HL-60/S4 treated with retinoic acid at 250 ng/mL for 4 days and 3 days (cell line): ENCODE results near the gene ACTG1.

ENCODE experiments used
- in situ Hi-C: fragments of 300-500 bp; cut with MboI; formaldehyde crosslinking; loops from 2 replicates; pipeline ENCODE4 v1.7.0; 2022; ENCODE audit warnings: low sequenced_read_pairs

Gene ACTG1

DNA sequence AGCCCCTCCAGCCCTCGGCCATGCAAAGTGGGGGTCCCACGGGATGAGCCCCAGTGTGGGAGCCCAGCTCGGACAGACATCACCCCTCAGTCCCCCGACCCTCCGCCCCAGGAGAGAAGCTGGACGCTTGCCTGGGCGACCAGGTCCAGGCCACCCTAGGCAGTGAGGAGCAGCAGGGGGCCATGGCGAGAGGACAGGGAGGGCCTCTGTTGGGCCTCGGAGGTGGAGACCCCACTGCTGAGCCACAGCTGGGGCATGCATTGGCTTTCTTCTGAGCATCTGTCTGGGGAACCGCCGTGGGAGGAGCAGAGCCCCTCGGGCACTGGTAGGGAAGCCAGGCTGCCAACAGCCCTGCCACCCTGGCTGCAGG lies 13.0 kb downstream of the ACTG1 start:
- in situ Hi-C loops = no loop called here

DNA sequence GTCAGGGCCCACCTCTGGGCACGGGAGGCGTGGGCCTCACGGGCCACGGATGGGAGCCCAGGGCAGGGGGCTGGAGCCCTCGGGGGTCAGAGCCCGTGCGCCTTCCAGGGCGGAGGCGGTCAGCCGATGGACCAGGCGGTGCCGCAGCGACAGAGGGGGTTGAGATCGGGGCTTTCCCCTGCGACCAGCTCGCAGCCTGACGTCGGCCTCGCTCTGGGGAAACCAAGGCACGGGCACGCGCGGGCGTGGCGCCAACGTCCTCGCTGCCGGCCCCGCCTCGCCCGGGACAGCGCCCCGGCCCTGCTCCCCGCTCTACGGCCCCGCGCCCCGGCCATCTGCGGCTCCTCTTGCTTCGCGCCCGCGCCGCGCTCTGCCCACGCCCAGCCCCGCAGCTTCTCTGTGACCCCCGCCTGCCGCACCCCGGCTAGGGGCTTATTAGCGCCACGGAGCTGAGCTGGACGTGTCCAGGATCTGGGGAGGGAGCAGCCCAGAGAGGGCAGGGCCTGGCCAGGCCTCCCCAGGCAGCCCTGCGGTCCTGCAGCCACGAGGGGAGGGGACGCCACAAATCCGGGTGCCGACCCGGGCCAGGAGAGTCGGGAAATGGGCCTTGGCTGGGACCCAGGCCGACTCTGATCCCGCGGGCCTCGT lies 13.5 kb downstream of the ACTG1 start:
- in situ Hi-C loops = no loop called here

DNA sequence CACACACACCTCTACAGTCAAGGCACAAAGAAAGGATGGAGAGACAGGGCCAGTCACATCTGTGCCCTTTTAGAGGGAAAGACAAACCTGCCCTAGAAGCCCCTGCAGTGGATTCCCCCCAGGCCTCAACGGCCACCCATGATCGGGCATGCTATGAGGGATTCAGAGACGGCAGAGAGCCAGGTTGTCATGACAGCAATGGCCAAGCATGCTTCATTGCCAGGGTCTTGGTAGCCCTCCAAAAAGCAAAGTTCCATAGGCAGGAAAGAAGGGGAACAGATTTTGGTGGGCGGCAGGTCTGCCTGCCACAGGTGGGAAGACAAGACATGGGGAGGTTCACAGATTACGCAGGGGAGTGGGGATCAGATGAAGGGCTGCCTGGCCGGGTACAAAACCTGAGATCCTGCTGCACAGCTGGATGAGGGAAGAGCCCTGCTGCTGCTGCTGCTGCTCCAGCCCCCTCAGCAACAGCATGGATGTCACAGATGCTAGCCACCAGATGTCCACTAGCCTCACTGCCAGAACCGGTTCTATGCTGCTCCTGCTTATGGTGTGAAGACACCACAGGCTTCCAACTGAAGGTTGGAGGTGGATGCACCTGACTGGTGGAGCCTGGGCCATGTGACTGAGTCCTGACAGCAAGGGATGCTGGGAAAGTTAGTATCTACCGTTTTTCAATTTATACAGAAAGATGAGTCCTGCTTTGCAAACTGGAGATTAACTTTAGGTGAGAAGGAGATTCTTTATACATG lies 17.8 kb downstream of the ACTG1 start:
- in situ Hi-C loops = no loop called here

DNA sequence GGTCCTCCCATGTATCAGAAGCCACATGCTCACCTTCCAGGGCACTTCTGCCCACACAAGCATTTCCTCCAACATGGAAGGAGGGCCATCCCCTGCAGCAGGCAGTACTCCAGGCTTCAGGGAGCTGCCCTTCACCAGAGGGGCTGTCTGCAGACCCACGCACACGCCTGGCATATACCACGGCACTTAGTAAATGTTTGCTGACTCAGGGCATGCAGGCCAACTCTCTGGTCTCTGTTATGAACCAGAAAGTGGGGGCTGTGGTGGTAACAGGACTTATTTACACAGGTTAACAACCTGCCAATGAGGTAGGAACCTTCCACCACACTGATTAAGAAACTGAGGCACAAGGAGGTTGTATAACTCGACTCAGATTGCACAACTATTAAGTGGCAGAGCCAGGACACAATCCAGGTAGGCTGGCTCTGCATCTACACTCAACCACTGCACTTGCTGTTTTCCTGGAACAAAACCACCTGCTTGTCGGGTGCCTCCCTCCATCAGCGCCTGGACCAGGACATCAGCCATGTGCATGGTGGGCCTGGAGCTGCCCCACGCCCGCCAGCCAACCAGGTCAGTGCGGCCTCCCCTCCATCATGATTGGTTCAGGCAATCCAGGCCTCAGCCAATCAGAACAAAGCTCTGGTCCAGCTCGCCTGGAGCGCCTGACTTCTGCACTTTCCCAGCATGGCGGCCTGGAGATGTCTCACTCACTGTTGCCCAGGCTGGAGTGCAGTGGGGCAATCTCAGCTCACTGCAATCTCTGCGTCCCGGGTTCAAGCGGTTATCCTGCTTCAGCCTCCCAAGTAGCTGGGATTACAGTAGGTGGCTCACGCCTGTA lies 19.2 kb downstream of the ACTG1 start:
- in situ Hi-C loops = no loop called here

- in situ Hi-C loops = no loop called here
Observed at GRCh38 chr17:81492706-81493105, 19.9 kb downstream of the ACTG1 start.

- in situ Hi-C loops = no loop called here
Observed at GRCh38 chr17:81492202-81492601, 20.4 kb downstream of the ACTG1 start.

GRCh38 chr17:81491761-81492160 lies 20.8 kb downstream of the ACTG1 start:
- in situ Hi-C loops = no loop called here

DNA sequence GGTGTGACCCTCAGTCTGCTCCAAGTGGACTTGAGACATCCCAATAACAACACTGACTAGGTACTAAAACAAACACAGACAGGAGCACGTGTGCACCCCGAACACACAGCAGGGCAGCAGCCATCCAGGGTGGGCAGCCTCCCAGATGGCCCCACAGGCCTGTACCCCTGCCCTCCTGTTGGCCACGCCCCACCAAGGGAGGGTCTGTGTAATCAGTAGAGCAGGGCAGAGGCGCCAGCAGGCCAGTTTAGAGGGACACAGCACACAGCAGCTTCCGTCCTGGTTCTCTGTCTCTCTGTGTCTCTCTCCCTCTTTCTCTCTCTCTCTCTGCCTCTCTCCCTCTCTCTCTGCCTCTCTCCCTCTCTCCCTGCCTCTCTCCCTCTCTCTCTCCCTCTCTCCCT lies 21.4 kb downstream of the ACTG1 start:
- in situ Hi-C loops = no loop called here

DNA sequence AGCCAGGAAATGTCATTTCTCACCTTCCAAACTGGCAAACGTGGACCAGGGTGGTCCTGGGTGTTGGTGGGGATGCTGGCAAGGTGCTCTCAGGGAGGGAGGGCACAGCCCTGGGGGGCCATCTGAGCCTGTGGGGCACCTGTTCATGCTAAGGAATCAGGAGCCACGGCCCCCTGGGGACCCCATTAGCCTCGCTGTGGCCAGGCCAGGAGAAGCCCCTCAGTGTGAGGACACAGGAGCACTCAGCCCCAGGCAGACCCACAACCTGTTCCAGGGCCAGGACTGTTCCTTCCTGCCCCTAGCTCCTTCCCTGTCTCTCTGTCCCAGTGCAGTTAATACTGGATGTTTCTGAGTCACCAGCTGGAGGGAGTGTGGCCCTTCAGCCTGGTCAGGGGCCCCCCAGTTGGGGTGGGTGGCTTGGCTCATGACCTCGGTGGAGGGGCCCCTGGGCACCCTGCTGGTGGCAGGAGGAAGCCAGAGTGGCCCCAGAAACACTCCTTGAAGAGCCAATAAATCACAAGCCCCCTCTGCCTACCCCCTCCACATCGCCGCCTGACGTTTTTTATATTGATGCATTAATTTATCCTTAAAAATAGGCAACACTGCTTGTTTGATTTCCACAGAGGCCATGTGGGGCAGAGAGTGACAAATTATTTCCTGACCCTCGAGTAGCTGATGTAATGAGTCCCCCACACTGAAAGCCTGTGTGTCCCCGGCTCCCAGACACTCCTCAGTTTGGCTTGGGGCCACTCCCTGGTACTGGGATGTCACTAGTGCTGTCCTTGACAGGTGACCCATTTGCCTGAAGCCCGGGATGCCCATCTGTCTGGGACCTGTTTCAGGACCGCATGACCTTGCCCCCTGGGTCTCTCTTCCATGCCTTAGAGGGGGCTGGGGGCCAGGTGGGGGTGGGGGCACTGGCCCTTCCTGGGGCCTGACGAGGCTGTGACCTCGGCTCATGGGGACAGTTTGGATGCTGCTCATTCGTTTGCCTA lies 22.3 kb downstream of the ACTG1 start:
- in situ Hi-C loops = loop anchor here (10.0 kb wide), 1 partner anchor 225 kb away; no protein-coding TSS in a partner anchor

DNA sequence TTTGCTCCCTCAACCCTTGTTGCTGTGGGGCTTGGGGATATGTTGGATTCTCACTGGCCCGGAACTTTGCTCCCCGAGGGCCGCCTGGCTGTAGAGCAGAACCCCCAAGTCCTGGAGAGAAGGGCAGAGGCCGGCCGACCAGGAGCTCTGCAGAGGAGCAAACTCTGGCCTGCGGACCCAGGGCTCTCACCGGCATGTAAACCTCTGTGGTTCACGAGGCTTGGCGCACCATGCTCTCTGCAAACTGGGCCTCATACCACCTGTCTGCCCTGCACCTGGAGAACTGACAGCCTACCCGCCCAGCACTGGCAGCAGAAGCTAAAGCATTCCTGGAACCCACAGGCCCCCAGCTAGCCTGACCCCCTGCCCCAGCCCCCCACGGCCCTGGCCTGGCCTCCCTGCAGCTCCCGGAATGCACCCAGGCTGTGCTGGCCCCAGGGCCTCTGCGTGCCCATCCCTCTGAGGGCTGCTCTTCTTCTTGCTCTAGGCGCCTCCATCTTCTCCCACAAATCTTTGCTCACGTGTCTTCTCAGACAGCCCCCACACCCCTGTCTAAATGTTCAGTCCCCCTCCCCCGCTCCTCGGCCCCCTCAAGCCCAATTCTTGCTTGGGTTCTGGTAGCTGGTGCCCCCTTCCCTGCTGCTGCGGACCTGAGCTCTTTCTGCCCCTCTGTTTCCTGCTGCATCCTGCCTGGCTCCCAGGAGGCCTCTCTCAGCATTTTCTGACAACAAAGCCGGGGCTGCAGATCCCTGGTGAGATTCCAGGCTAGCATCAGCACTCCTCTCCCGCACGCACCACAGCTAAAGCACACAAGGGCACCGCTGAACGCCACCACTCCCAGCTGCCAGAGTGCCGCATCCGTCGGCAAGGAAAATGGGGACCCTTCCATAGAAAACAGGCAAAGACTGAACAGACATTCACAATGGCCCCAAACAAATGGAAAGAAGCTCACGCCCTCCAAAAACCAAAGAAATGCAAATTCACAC lies 23.3 kb downstream of the ACTG1 start:
- in situ Hi-C loops = loop anchor here (10.0 kb wide), 1 partner anchor 225 kb away; no protein-coding TSS in a partner anchor

DNA sequence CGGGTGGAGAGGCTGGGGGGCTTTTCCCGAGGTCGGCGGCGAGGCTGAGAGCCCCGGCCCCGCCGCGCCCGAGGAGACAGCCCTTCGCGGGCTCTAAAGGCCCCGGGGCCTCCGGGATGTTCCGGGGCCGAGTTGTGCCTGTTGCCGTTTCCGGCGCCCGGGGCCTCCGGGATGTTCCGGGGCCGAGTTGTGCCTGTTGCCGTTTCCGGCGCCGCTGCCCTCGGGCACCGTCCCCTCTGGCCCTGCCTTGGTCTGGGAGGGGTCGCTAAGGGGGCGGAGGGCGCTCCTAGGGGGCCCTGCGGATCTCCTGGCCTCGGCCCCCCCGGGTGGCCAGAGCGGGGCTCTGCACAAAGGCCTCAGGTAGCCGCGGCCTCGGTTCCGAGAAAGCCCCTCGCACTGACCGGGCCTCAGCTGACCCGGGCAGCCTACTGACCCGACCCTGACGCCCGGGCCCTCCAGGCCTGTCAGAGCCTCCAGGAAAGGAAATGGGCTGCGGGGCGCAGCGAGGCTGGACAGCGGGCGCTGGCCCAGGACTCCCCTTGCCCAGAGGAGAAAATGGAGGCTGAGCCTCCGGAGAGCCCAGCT lies 24.2 kb downstream of the ACTG1 start:
- in situ Hi-C loops = loop anchor here (10.0 kb wide), 1 partner anchor 224 kb away; no protein-coding TSS in a partner anchor

- in situ Hi-C loops = loop anchor here (10.0 kb wide), 1 partner anchor 223 kb away; no protein-coding TSS in a partner anchor
Observed at GRCh38 chr17:81487487-81488275, 24.9 kb downstream of the ACTG1 start.

DNA sequence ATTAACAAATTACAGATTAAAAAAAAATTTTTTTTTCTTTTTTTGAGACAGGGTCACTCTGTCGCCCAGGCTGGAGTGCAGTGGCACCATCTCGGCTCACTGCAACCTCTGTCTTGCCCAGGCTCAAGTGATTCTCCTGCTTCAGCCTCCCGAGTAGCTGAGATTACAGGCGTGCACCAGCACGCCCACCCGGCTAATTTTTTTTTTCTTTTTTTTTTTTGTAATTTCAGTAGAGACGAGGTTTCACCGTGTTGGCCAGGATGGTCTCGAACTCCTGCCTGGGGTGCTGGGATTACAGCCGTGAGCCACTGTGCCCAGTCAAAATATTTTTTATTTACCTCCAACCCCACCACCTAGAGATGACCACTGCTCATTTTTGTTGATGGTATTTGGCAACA lies 25.5 kb downstream of the ACTG1 start:
- in situ Hi-C loops = loop anchor here (10.0 kb wide), 1 partner anchor 222 kb away; no protein-coding TSS in a partner anchor

DNA sequence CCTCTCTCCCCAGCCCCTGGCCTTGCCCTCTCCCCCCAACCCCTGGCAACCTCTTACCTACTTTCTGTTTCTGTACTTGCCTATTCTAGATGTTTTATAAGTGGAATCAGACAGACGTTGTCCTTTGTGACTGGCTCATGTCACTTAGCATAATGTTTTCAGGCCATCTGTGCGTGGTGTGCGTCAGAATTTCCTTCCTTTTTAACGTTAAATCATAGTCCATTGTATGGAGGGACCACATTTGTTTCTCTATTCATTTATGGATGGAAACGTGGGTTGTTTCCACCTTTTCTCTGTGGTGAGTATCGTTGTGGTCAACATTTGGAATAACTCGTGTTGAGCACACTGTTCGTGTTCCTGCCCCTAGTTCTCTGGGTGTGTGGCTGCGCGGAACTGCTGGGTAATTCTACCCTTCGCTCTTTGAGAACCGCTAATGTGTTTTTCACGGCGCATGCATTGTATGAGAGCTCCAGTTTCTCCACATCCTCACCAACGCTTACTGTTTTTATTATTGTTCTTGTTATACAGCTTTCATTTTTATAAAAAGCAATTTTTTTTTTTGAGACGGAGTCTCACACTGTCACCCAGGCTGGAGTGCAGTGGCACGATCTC lies 26.3 kb downstream of the ACTG1 start:
- in situ Hi-C loops = loop anchor here (10.0 kb wide), 1 partner anchor 222 kb away; no protein-coding TSS in a partner anchor

GRCh38 chr17:81484195-81484979 lies 28.2 kb downstream of the ACTG1 start:
- in situ Hi-C loops = loop anchor here (10.0 kb wide), 1 partner anchor 220 kb away; no protein-coding TSS in a partner anchor

- in situ Hi-C loops = loop anchor here (10.0 kb wide), 1 partner anchor 219 kb away; no protein-coding TSS in a partner anchor
Observed at GRCh38 chr17:81483862-81484194, 28.8 kb downstream of the ACTG1 start.
